Limb (tissue), 2 donors: ENCODE measurements around the gene SSBP3.

Source experiments
- DNase-seq, 2 donors: peaks; one replicate each; pipeline ENCODE4 v3.0.0-alpha.2; 2016; ENCODE audit errors: extremely low spot score in 2 of 2

Gene SSBP3

GRCh38 chr1:54410359-54410758 is 4.2 kb upstream of the SSBP3 start:
- DNase-seq, result no peak

GRCh38 chr1:54409156-54410142 is 3.3 kb upstream of the SSBP3 start:
- no peak for DNase-seq

- no peak for DNase-seq
These were observed 2.2 kb upstream of the SSBP3 start for GRCh38 chr1:54408147-54409066.

- DNase-seq, result peak; percentile 77 to 95
These were observed 1.4 kb upstream of the SSBP3 start for GRCh38 chr1:54407404-54408146.

GRCh38 chr1:54407154-54407403 is 885 bp upstream of the SSBP3 start:
- DNase-seq, result no peak

GRCh38 chr1:54405898-54406293 is 298 bp downstream of the SSBP3 start:
- DNase-seq, result no peak

GRCh38 chr1:54404939-54405897 is 976 bp downstream of the SSBP3 start:
- peak in 1 of 2 donors; percentile 55 for DNase-seq

- no peak for DNase-seq
These were observed 1.9 kb downstream of the SSBP3 start for GRCh38 chr1:54404263-54404662.

GRCh38 chr1:54403808-54404261 is 2.4 kb downstream of the SSBP3 start:
- DNase-seq, result no peak

- no peak for DNase-seq
These were observed 2.8 kb downstream of the SSBP3 start for GRCh38 chr1:54403405-54403804.

- DNase-seq, result no peak
These were observed 3.3 kb downstream of the SSBP3 start for GRCh38 chr1:54402896-54403295.

GRCh38 chr1:54401799-54402198 is 4.4 kb downstream of the SSBP3 start:
- no peak for DNase-seq

GRCh38 chr1:54400329-54400728 is 5.9 kb downstream of the SSBP3 start:
- no peak for DNase-seq

GRCh38 chr1:54399765-54400164 is 6.4 kb downstream of the SSBP3 start:
- no peak for DNase-seq

GRCh38 chr1:54398963-54399528 is 7.1 kb downstream of the SSBP3 start:
- DNase-seq, result no peak

- no peak for DNase-seq
These were observed 8.2 kb downstream of the SSBP3 start for GRCh38 chr1:54397980-54398379.

- DNase-seq, result peak; percentile 53 to 73
These were observed 9.1 kb downstream of the SSBP3 start for GRCh38 chr1:54397090-54397591.

GRCh38 chr1:54396261-54396933 is 9.8 kb downstream of the SSBP3 start:
- no peak for DNase-seq

GRCh38 chr1:54395281-54395934 is 10.8 kb downstream of the SSBP3 start:
- DNase-seq, result no peak
